MCF 10A (cell line): ENCODE data around the gene NR3C2. TPM values are rescaled to one million over a fixed set of nuclear protein-coding genes. Genes with fewer than 3 reads are reported as not detected.

Experiments
- BruUV-seq: library from RNA; stranded (reverse); fragments of 400-500 nt; replicated peaks from 2 replicates; lab custom pipeline; 2021; lab: Mats Ljungman, UMichigan
- CTCF ChIA-PET: fragments of 300-600 bp; sonication (Branson Sonifier 250); formaldehyde crosslinking; extraction: SDS; loops from one replicate; lab custom pipeline; 2021; ENCODE audit warnings: antibody characterized with exemption, inconsistent platforms; lab: Yijun Ruan, JAX
- POLR2A ChIA-PET: fragments of 300-600, 350-650 bp; sonication (Branson Sonifier 250); formaldehyde crosslinking; extraction: SDS; loops from one replicate; lab custom pipeline; 2020; ENCODE audit warnings: antibody characterized with exemption, inconsistent platforms; lab: Yijun Ruan, JAX
- DNase-seq: peaks from one replicate; pipeline ENCODE4 v3.0.0-alpha.2; 2018; ENCODE audit not compliant: unreplicated experiment
- H3K27ac Mint-ChIP-seq: one replicate; pipeline ENCODE4 v1.8.0; 2022; ENCODE audit warnings: mild to moderate bottlenecking, low read depth, mixed read lengths; ENCODE audit not compliant: unreplicated experiment
- H3K27me3 Mint-ChIP-seq: one replicate; pipeline ENCODE4 v1.8.0; 2022; ENCODE audit warnings: mixed read lengths; ENCODE audit not compliant: insufficient read depth, unreplicated experiment
- H3K36me3 Mint-ChIP-seq: one replicate; pipeline ENCODE4 v1.8.0; 2022; ENCODE audit warnings: mild to moderate bottlenecking, moderate library complexity, mixed read lengths; ENCODE audit not compliant: insufficient read depth, unreplicated experiment
- H3K4me1 Mint-ChIP-seq: one replicate; pipeline ENCODE4 v1.8.0; 2022; ENCODE audit warnings: mixed read lengths; ENCODE audit not compliant: insufficient read depth, unreplicated experiment
- H3K4me3 Mint-ChIP-seq: one replicate; pipeline ENCODE4 v1.8.0; 2022; ENCODE audit warnings: mild to moderate bottlenecking, moderate library complexity, mixed read lengths; ENCODE audit not compliant: unreplicated experiment
- H3K9me3 Mint-ChIP-seq: one replicate; pipeline ENCODE4 v1.8.0; 2022; ENCODE audit warnings: mixed read lengths; ENCODE audit not compliant: unreplicated experiment
- CTCF ChIP-seq: fragments of 200-600 bp; IDR thresholded peaks from one replicate; pipeline ENCODE4 v1.8.0; 2022; ENCODE audit warnings: antibody characterized with exemption, mild to moderate bottlenecking; ENCODE audit not compliant: unreplicated experiment
- intact Hi-C: fragments of 100-400 bp; cut with micrococcal nuclease; formaldehyde crosslinking; loops from 2 replicates; pipeline ENCODE4 v1.14.1; 2022
- total RNA-seq: library from RNA; stranded (reverse); gene quantifications from 2 replicates; pipeline ENCODE4 v1.2.3, GENCODE V29; 2022

The NR3C2 gene
- total RNA-seq, 1 experiment from 2014 or later: 0.21 TPM

GRCh38 chr4:148442832-148443511 lies 758 bp upstream of the NR3C2 start:
- no peak overlapping the region for H3K27ac Mint-ChIP-seq
- no peak for DNase-seq

GRCh38 chr4:148441624-148441985 lies 609 bp downstream of the NR3C2 start:
- intact Hi-C loops: loop anchor here (5.0 kb wide), 2 partner anchors 821 to 1456 kb away; no protein-coding TSS in a partner anchor
- Mint-ChIP-seq H3K4me1 (peaks cover 15% of the 10 kb centered on the region), H3K4me3 (peak overlapping the region; percentile 98), H3K27ac (no peak overlapping the region), H3K27me3 (peaks cover 12% of the 10 kb centered on the region), H3K9me3 (no peaks in the 10 kb centered on the region), H3K36me3 (no peaks in the 10 kb centered on the region)
- POLR2A ChIA-PET: interaction anchor here (0.6 to 1.9 kb wide), 6 partner anchors 8 to 489 kb away, joined by 3 to 9 read pairs (median 4); no protein-coding TSS in a partner anchor
- BruUV-seq: no TSS peak
- no peak for TF ChIP-seq CTCF
- CTCF ChIA-PET: interaction anchor here (0.5 to 1.3 kb wide), 7 partner anchors 46 to 1090 kb away, joined by 3 to 6 read pairs (median 3); no protein-coding TSS in a partner anchor
- no peak for DNase-seq

More at GRCh38 chr4:148442832-148443511, 758 bp upstream of the NR3C2 start:
- ChIA-PET CTCF (interaction anchor here (0.6 to 1.6 kb wide), 5 partner anchors 484 to 924 kb away, joined by 3 to 6 read pairs (median 3); no protein-coding TSS in a partner anchor), POLR2A (interaction anchor here (0.6 to 1.7 kb wide), 11 partner anchors 10 to 826 kb away, joined by 3 to 7 read pairs (median 3); partner anchors contain the start of gene TMEM184C)
- Mint-ChIP-seq H3K9me3 (no peaks in the 10 kb centered on the region), H3K27me3 (peaks cover 23% of the 10 kb centered on the region), H3K4me1 (peaks cover 15% of the 10 kb centered on the region), H3K36me3 (no peaks in the 10 kb centered on the region), H3K4me3 (peak overlapping the region; percentile 98)
- intact Hi-C loops: loop anchor here (2.0 to 5.0 kb wide), 3 partner anchors 590 to 1454 kb away; no protein-coding TSS in a partner anchor
- no TSS peak for BruUV-seq
- no peak for TF ChIP-seq CTCF

- CTCF ChIA-PET: interaction anchor here (0.6 to 1.1 kb wide), 2 partner anchors 436 to 593 kb away, joined by 4 read pairs; no protein-coding TSS in a partner anchor
- no peak for TF ChIP-seq CTCF
- H3K36me3 Mint-ChIP-seq: no peaks in the 10 kb centered on the region
Measured at GRCh38 chr4:148438047-148438446, 4.2 kb downstream of the NR3C2 start.

GRCh38 chr4:148437439-148437838 lies 4.8 kb downstream of the NR3C2 start:
- H3K9me3 Mint-ChIP-seq: no peaks in the 10 kb centered on the region
- POLR2A ChIA-PET: interaction anchor here (0.7 kb wide), 1 partner anchor 268 kb away, joined by 3 read pairs; no protein-coding TSS in a partner anchor
- no peak for TF ChIP-seq CTCF
- H3K36me3 Mint-ChIP-seq: no peaks in the 10 kb centered on the region
- BruUV-seq: no TSS peak
- no peaks in the 10 kb centered on the region for H3K27me3 Mint-ChIP-seq
- no peak overlapping the region for H3K4me3 Mint-ChIP-seq
- intact Hi-C loops: no loop called here
- H3K27ac Mint-ChIP-seq: no peak overlapping the region
- H3K4me1 Mint-ChIP-seq: peaks cover 8% of the 10 kb centered on the region
- no peak for DNase-seq
- CTCF ChIA-PET: interaction anchor here (0.6 to 1.2 kb wide), 3 partner anchors 437 to 1085 kb away, joined by 3 to 4 read pairs (median 4); no protein-coding TSS in a partner anchor

More at GRCh38 chr4:148438047-148438446, 4.2 kb downstream of the NR3C2 start:
- POLR2A ChIA-PET: interaction anchor here (0.7 kb wide), 1 partner anchor 267 kb away, joined by 3 read pairs; no protein-coding TSS in a partner anchor
- Mint-ChIP-seq H3K4me1 (peaks cover 8% of the 10 kb centered on the region), H3K27me3 (no peaks in the 10 kb centered on the region), H3K27ac (no peak overlapping the region), H3K9me3 (no peaks in the 10 kb centered on the region), H3K4me3 (no peak overlapping the region)
- no peak for DNase-seq
- no TSS peak for BruUV-seq
- intact Hi-C loops: no loop called here
